Esophagus squamous epithelium (tissue), 4 donors: ENCODE data around the gene AFDN.

ENCODE experiments used
- POLR2A ChIP-seq, 4 donors: fragments of 450-650 bp; IDR thresholded peaks; one replicate each; pipeline ENCODE4 v1.6.1; 2017; ENCODE audit warnings: antibody characterized with exemption in 4 of 4, mild to moderate bottlenecking in 4 of 4, moderate library complexity in 3 of 4
- TF ChIP-seq, protein P1 (sequence below), 6 experiments: fragments of 450-650 bp in 4 of 6; fragments of 200-600 bp in 2 of 6; sonication (generic) in 2 of 6; IDR thresholded peaks; one replicate each; pipeline ENCODE4 v1.5.1; 2016 to 2019; ENCODE audit warnings: antibody characterized with exemption in 6 of 6, mild to moderate bottlenecking in 4 of 6, moderate library complexity in 4 of 6

DNA sequence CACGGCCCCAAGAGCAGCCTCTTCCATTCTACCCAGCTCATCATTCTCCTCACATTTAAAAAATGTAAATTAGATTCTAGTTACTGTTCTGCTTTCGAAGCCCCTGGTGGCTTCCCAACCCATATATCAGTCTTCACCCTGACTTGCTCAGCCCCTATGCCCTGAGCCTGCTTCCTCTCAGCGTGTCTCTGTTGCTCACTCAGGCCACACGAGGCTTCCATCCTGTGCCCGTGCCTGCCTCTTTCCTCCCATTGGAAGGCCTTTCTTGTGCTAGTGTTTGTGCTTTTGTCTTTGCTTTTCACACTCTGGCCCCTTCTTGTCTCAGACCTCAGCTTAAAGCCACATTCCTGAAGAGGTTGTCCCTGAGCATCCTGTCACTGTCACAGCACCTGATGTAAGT, 78.1 kb downstream of the AFDN start:
- TF ChIP-seq, protein P1, sequence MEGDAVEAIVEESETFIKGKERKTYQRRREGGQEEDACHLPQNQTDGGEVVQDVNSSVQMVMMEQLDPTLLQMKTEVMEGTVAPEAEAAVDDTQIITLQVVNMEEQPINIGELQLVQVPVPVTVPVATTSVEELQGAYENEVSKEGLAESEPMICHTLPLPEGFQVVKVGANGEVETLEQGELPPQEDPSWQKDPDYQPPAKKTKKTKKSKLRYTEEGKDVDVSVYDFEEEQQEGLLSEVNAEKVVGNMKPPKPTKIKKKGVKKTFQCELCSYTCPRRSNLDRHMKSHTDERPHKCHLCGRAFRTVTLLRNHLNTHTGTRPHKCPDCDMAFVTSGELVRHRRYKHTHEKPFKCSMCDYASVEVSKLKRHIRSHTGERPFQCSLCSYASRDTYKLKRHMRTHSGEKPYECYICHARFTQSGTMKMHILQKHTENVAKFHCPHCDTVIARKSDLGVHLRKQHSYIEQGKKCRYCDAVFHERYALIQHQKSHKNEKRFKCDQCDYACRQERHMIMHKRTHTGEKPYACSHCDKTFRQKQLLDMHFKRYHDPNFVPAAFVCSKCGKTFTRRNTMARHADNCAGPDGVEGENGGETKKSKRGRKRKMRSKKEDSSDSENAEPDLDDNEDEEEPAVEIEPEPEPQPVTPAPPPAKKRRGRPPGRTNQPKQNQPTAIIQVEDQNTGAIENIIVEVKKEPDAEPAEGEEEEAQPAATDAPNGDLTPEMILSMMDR (IDR thresholded peaks at IDR 0.05): no peak
- TF ChIP-seq POLR2A (IDR thresholded peaks at IDR 0.05): no peak
